NAMALWA (cell line): Measurements from ENCODE around the gene PRKG1.
"Not testable (repeated sequence)": the region's sequence is repeated elsewhere in the genome, so short reads cannot be mapped to it uniquely, and the experiment has no call there.

Source experiments
- DNase-seq: peaks from one replicate; pipeline ENCODE4 v3.0.0-alpha.2; 2015; ENCODE audit warnings: low spot score

Gene PRKG1

DNA sequence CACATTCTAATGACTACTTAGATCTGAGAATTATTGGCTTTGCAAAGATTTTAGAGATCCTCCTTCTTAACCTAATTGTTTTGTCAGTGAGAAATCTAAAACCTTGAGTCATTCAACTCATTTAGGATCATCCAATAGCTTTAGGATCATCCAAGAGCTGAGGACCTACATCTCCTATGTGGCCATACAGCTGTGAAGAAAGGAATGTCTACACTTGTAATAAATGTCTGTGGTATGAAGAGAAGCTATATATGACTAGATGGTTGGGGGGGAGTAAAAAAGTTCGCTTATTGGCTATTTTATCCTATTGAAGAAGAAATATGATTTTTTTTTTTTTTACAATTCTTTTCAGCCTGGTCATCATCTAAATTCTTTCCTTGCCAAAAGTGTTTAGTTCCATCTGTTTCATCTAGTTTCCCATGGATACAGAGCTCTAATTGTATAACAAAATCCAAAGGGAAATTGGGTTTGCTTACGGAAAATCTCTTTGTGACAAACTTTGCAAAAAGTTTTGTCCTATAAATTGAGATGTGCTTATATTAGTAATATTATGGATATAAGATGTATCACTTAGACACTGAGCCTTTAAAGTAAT lies 196.7 kb downstream of the PRKG1 start:
- no peak for DNase-seq

DNA sequence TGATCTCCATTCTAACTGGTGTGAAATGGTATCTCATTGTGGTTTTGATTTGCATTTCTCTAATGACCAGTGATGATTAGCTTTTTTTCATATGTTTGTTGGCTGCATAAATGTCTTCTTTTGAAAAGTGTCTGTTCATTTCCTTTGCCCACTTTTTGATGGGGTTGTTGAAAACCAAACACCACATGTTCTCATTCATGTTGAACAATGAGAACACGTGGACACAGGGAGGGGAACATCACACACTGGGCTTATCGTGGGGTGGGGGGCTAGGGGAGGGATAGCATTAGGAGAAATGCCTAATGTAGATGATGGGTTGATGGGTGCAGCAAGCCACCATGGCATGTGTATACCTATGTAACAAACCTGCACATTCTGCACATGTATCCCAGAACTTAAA lies 197.8 kb downstream of the PRKG1 start:
- not testable (repeated sequence) for DNase-seq

DNA sequence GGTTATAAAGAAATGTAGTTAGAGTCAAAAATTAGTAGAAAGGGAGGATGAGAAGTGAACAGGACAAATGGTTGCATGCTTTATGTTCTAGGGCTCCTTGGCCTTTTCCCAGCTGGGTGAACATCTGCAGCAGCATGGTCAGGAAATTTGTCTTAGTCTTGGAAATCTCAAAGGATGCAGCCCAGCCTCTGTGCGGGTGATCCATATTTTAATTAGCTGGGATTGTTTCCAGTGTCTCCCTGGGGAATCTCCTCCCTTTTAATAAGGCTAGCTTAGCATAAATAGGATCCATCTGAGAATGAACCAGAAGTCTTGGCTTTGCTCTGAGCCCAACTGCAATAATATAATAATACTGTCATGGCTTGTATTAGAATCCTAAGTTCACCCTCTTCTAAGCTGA lies 198.3 kb downstream of the PRKG1 start:
- no peak for DNase-seq

DNA sequence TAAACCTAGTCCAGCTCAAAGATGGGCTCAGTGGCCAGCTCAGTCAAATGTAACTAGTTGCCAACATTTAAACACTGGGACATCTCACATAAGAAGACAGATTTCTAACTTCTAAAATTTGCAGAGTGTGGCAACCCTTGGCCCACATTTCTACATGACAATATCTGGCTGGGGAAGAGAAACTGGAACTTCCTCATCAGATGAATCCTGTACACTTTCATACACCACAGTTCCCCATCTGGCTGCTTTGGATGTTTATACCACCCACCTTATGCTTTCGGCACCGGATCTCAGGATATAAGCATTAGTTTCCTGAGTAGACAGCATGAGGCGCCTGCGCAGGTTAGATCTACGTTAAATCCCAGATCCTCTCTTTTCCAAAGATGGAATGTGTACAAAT lies 199.3 kb downstream of the PRKG1 start:
- DNase-seq, result no peak

DNA sequence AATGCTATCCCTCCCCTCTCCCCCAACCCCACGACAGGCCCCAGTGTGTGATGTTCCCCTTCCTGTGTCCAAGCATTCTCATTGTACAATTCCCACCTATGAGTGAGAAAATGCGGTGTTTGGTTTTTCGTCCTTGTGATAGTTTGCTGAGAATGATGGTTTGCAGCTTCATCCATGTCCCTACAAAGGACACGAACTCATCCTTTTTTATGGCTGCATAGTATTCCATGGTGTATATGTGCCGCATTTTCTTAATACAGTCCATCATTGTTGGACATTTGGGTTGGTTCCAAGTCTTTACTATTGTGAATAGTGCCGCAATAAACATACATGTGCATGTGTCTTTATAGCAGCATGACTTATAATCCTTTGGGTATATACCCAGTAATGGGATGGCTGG lies 201.8 kb downstream of the PRKG1 start:
- not testable (repeated sequence) for DNase-seq

DNA sequence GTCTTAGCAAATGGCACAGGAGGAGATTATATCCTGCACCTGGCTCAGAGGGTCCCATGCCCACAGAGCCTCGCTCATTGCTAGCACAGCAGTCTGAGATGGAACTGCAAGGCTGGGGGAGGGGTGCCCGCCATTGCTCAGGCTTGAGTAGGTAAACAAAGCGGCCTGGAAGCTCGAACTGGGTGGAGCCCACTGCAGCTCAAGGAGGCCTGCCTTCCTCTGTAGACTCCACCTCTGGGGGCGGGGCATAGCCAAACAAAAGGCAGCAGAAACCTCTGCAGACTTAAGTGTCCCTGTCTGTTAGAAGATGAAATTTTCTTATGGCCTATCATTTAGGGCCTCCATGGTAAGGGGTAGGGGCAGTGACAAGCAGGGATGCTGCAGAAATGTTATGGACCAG lies 207.1 kb downstream of the PRKG1 start:
- DNase-seq, result not testable (repeated sequence)

DNA sequence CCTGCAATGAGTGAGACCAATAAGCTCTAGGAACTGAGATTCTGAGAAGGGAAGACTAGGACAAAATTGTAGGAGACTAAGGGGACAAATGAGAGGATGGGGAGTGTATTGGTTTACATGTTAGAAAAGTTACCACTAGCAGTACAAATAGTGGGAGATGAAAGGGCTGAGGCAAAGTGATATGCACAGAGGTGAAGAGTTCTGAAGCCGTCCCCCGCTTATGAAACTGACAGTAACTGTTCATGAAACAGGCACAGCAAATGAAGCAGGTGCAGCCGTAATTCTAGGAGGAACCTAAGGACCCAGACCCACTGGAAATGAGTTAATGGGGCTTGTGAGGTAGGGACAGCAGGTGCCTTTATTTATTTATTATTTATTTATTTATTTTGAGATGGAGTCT lies 211.3 kb downstream of the PRKG1 start:
- DNase-seq, result no peak

DNA sequence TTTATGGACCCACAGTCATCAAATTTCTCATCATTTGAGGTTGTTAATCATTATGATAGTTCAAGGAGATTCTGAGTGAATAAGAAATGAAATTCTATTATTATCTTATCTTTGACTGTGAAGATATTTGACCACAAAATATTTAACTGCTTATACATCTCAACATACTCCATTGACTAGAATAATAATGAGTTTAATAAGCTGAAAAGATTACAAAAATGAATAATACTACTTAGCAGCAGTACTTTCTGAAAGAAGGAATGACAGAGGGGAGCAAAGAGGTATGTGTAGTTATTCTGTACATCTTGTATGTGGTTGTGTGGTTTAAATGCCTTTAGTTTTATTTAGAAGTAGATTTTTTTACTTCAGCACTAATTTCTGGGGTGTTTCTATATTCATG lies 214.2 kb downstream of the PRKG1 start:
- no peak for DNase-seq

DNA sequence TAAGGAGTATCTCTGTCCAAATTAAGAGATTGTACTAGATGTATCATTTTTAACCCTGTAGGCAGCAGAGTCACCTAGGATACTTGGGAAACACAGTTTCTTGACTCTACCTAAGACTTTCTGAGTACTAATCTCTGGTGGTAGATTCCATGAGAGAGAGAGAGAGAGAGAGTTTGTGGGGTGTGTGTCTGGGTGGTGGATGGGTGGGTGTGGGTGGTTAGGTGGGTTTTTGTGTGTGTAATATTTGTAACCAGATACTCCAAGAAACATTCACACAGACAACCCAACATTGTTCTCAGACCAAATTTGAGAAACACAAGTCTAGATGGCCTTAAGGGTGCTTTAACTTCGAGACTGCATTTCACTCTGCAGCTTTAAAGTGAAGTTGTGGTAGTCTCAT lies 215.2 kb downstream of the PRKG1 start:
- DNase-seq, result no peak

DNA sequence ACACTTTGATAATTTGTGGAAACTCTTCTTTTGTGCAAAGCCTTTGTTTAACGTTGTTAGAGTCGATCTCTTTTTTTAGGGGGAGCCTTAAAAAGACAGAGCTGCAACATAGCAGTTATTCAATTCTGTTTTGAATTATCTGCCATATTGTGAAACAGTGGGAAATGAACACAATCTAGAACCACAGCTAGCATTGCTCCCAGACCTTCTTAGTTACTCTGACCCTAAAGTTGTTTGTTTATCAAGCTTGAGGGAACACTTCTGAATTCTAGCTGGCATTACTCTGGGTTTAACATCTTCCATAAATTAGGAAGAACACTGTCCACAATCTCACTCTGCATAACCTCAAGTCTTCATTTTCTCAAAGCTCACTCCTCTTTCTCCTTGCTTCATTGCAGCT lies 217.7 kb downstream of the PRKG1 start:
- no peak for DNase-seq

DNA sequence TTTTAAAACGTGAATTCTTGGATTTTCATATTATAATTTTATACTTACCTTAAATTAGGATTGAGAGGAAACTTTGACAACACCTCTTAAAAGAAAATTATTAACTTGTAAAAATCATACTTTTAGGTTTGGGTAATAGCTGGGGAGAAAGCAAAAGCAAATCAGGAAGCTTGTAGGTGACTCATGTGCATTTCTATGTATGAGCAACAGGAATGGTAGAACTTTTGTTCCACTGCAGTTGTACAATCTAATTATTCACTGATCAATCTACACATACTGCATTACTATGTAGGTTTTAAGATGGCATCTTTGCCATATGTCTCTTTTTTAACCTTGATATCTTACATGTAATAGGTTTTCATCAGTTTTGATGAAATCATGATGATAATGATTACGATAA lies 223.2 kb downstream of the PRKG1 start:
- no peak for DNase-seq

DNA sequence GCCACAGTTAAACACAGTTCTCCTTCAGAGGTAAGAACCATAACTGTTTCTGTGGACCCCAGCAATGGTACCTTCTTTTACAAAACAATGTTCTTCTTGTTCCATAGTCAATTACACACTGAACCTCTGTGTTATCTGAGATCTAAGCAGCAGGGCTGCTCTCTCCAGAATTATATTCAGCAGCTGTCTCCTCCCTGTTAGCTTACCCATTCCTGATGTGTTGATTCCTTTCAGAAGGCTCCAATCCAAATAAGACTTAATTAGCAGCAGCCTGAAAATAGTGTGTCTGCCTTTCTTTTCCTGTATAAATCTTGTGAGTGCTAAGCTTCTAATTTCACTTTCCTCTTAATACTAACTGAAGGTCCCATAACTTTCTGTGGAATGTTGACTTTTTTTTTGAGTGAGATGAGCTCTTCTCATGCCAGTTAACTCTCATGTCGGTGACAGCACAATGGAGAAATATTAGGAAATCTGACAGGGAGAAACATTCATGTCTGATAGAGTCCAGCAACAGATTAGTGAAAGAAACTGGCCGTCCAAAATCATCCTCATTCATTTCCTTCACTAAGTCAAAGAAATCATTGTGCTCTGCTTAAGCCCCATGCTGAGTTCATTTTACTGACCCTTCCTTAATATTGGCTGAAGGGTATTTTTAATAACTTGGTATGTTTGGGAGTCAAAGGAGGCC lies 226.5 kb downstream of the PRKG1 start:
- DNase-seq, result no peak

DNA sequence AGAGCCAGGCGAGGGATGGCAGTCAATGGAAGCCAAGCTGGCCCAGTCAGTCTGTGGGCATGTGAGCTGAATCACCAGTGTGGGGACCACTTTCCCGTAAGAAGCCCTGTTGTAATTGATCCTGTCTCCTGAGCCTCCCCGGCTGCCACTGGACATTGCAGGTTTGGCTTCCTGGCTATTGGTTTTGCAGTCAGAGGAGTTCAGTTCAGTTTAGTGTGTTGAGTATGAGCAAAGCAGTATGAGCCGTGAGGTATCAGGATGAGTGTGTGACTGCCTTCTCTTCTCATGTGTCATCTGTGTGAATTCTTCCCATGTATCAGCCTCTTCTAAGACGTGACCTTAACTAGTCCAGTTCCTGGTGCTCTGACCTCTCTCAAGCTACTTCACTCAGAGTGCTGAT lies 227.4 kb downstream of the PRKG1 start:
- no peak for DNase-seq

DNA sequence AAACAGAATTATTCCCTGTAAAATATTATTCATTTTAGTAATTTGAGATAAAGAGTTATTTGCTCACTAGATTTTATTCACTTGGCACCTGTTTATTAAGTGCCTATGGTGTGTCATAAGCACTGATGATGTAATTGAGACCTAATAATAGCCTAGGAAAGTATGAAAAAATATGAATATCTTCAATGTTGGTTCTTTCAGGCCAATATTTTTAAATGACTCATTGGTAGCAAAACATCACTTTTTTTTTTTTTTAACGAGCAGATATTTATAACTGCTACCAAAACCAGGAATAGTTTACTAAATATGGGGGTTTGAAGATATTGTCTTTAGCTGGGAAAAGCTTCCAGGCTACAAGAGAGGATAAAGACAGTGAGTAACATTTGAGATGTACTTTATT lies 228.0 kb downstream of the PRKG1 start:
- no peak for DNase-seq

DNA sequence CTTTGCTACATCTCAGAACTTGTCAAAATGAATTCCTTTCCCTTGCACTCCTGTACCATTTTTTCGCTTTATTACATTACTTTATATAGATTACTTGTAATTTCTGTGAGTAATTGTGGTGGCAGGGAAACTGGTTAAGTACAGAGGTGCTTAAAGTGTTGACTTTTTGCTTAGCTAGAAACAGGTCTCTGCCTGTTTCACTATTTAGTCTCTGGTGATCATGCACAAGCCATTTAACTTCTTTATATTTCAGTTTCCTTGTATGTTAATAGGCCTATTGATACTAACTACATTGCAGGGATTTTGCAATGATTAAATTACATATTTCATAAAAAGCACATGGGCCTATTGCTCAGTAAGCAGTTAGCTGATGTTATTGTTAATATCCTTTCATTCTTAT lies 233.8 kb downstream of the PRKG1 start:
- DNase-seq, result no peak

DNA sequence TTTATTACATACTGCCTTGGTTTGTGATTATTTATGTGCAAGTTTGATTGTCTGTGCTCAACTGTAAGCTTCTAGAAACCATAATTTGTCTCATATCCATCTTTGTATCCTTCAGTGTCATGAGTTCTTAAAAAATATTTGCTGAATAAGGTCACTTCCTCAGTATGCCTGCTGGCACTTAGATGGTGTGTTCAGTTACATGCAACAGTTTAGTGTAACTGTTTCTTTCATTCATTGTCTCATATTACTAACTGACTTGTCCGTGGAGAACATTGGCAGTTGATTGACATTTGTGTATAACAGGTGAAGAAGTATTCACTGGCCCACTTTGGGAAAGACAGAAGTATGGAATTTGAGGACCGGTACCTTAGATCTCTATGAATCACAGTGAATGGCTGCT lies 236.9 kb downstream of the PRKG1 start:
- no peak for DNase-seq

DNA sequence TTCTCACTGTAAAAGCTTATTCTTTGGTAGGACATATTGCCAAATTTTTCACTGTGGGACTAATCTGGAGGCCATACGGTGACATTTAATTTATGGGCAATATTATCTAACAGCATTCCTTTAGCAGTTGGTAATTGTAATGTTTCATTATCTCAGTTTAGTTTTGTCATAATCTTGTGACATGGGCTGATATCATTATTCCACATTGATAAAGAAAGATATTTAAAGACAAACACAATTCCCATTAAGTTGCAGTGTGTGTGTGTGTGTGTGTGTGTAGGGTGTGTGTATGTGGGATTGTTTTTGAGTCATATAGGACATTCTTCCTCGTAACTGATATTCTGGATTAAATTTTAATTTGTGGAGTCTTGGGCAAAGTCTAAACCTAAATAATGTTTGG lies 238.5 kb downstream of the PRKG1 start:
- DNase-seq, result no peak

DNA sequence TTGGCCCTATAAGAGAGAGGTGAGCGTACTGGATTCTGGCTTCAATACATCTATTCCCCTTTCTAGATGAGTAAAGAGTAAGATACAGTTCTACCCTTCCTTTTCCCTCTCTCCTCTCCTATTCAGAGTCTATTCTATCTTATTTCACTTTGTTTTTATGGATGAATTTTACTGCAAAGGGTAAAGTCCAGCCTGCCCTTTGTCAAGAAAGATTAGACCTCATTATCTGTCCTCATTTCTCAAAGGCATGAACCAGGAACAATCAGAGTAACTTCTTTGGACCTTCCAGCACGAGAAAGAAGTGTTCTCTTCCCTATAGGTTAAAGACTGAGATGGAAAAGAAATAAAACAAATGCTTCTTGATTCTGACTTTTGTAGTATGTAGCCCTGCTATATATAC lies 239.0 kb downstream of the PRKG1 start:
- DNase-seq, result no peak

DNA sequence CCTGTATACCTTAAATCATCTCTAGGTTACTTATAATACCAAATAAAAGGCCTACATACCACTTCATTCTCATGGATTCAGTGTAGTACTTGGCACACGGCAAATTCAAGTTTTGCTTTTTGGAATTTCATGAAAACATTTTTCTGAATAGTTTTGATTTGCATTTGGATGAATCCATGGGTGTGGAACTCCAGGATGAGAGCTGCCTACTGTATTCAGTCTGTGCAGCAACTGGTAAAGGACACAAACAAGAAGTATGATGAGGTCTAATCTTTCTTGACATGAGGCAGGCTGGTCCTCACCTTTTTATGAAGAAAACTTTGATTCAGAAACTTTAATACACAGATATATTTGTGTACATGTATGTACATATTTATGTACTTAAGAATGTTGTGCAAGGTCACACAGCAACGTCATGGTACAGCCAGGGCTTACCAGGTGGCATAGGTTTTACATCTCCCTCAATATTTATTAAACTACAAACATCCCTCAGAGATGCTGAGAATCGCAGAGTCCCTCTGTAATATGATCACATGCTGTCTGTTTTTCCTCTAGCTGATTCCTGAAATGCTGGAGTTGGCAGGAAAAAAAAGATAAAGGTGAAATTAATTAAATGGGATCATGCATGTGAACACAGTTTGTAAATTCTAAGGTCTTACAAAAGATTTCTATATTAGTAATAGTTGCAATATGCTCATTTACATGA lies 239.6 kb downstream of the PRKG1 start:
- DNase-seq, result no peak

DNA sequence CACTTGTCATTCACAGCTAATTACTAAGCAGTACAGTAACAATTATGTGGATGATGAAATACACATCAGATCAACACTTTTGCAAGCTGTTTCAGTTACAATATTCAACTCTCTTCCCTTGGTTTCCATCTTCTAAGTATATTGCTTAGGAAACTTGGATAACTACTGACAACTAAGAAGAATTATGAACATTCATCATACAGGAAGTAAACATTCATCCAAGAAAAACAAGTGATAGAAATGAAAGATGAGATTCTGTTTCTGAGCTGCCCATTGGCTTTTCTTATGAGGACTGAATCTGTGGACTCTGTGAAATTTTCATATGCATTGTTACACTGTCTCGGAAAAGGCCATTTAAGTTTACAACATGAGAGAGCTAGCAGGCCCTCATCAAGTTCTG lies 240.2 kb downstream of the PRKG1 start:
- no peak for DNase-seq

DNA sequence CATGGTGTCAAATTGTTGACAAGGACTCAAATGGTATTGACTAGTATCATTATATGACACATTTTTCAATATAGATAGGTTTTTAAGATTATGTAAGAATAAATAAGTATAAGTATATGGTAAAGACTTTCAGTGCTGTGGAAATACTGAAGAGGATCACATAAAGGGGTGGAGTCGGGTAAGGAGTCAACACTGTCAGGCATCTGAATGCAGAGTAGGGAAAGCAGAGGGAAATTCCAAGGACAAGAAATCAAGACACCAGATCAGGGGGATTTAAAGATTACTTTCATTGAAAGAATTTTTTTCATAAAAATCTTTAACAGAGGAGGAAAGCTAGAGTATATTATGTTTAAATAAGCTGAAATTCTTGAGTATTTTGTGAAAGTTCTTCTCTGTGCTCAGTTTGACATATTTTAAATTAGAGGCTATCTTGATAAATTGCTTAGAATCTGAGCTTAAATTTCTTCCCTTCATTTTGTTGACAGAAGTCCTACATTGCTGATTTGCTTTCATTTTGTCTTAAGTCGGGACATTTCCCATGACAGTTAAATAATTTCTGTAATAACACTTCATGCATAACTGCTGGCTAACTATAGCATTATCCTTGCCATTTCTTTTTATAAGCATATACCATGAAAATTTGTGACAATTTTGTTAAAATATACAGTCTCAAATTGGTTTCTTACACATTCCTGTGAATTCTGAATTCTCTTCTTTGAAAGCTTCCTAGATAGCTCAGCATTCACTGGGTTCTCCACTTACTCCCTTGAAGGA lies 244.3 kb downstream of the PRKG1 start:
- DNase-seq, result no peak

DNA sequence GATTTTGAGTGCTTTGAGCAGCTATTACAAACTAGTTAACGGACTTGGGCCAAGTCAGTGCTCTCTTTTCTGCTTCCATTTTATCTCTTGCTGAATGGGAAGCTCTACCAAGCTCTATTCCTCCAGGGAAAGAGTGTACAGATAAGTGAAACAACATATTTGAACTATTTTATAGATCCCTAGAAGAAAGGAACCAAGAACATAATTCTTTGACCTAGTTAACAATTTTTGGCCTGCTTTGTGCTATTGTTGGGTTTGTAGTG lies 244.8 kb downstream of the PRKG1 start:
- DNase-seq, result no peak

DNA sequence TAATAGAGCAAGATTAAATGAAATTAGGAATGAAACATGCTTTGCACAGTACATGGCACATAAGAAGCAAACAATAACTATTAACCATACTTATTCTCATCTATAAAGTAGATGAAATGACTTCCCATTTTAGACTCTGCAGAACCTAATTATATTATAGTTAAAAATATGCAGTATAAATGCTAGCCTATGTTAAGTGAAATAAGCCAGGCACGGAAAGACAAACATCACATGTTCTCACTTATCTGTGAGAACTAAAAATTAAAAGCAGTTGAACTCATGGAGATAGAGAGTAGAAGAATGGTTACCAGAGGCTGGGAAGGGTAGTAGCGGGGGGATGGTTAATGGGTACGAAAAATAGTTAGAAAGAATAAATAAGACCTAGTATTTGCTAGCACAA lies 247.0 kb downstream of the PRKG1 start:
- no peak for DNase-seq
